Thyroid gland (tissue), 4 donors: Measurements from ENCODE around the gene TMEM116. TPM values are rescaled to one million over a fixed set of nuclear protein-coding genes. Genes with fewer than 3 reads are reported as not detected.
"Not testable (repeated sequence)": the region's sequence is repeated elsewhere in the genome, so short reads cannot be mapped to it uniquely, and the experiment has no call there.

ENCODE experiments used
- DNase-seq, 2 donors: peaks; one replicate each; pipeline ENCODE4 v3.0.0-alpha.2; 2019
- H3K27ac ChIP-seq, 3 donors: fragments of 200-600 bp; sonication (generic); 1 replicate in 2 of 3; 2 replicates in 1 of 3; pipeline ENCODE4 v1.5.1; 2016 to 2019; ENCODE audit warnings: mild to moderate bottlenecking in 1 of 3, moderate library complexity in 1 of 3
- H3K27me3 ChIP-seq: fragments of 200-600 bp; sonication (generic); one replicate; pipeline ENCODE4 v1.5.1; 2019
- H3K36me3 ChIP-seq, 2 donors: fragments of 200-600 bp; sonication (generic); one replicate each; pipeline ENCODE4 v1.5.1; 2016 to 2019
- H3K4me1 ChIP-seq, 2 donors: fragments of 200-600 bp; sonication (generic); one replicate each; pipeline ENCODE4 v1.5.1; 2017 to 2019
- H3K4me3 ChIP-seq, 3 donors: fragments of 200-600 bp; sonication (generic); replicated peaks in 1 of 3; 1 replicate in 2 of 3; 2 replicates in 1 of 3; pipeline ENCODE4 v1.5.1; 2016; ENCODE audit warnings: mild to moderate bottlenecking in 1 of 3
- H3K9me3 ChIP-seq: fragments of 200-600 bp; sonication (generic); one replicate; pipeline ENCODE4 v1.5.1; 2017
- CTCF ChIP-seq, 6 experiments: fragments of 200-600 bp in 3 of 6; fragments of 450-650 bp in 3 of 6; sonication (generic) in 3 of 6; IDR thresholded peaks; one replicate each; pipeline ENCODE4 v1.5.1; 2016 to 2019; ENCODE audit warnings: antibody characterized with exemption in 6 of 6, mild to moderate bottlenecking in 2 of 6, inconsistent platforms in 1 of 6, moderate library complexity in 1 of 6
- POLR2A ChIP-seq, 2 donors: fragments of 450-650 bp; IDR thresholded peaks; one replicate each; pipeline ENCODE4 v1.6.1; 2017; ENCODE audit warnings: antibody characterized with exemption in 2 of 2, mild to moderate bottlenecking in 2 of 2, moderate library complexity in 1 of 2
- WGBS, 2 donors: methylation state at CpG; one replicate each; pipeline ENCODE4 v1.1.5; 2017; 5-methylcytosine and 5-hydroxymethylcytosine counted together
- intact Hi-C: fragments of 100-400 bp; cut with DNase I; formaldehyde crosslinking; loops from one replicate; pipeline ENCODE4 v1.15.1; 2023
- total RNA-seq, 4 donors: library from RNA; depleted of rRNA; stranded (reverse); fragments of >200 nt; gene quantifications; one replicate each; pipeline ENCODE4 v1.2.3, GENCODE V29; 2016

Gene TMEM116
- 10 to 100 TPM; 20.0 to 33.0 (median 26.6) TPM for total RNA-seq

GRCh38 chr12:112012775-112013600, at the start of gene TMEM116, which contains the start of gene ERP29:
TMEM116 (minus strand) TSS chr12:112013165; CDS start chr12:112005270, 7,895 bp downstream.
ERP29 (plus strand) TSS chr12:112013426; CDS start chr12:112013466, 40 bp downstream.
- 0 to 1% methylated on average over 2 to 20 of the region's 67 CpGs for WGBS, 2 donors
- intact Hi-C loops = loop anchor here (10.0 kb wide), 1 partner anchor 168 kb away; the partner anchor contains the start of gene MAPKAPK5
- DNase-seq = peak; percentile 100
- Histone ChIP-seq H3K4me3 (peak within 1 kb of the TSS; percentile 77 to 93 (median 90)), H3K36me3 (no peaks in the 10 kb centered on the region), H3K27ac (peak within 1 kb of the TSS; percentile 92 to 98 (median 95)), H3K27me3 (no peaks in the 10 kb centered on the region), H3K4me1 (peaks cover 22 to 42% of the 10 kb centered on the region in 2 donors), H3K9me3 (no peaks in the 10 kb centered on the region)
- TF ChIP-seq POLR2A (IDR thresholded peaks at IDR 0.05) (peak; percentile 85 to 95), CTCF (IDR thresholded peaks at IDR 0.05) (peak; percentile 16 to 79 (median 62))

- WGBS, 2 donors = 97 to 99% methylated on average over 2 of the region's 2 CpGs
- no peaks in the 10 kb centered on the region for H3K27me3 ChIP-seq
- H3K4me1 ChIP-seq = peaks cover 0 to 7% of the 10 kb centered on the region in 2 donors
- no peaks in the 10 kb centered on the region for H3K9me3 ChIP-seq
- no peak overlapping the region for H3K4me3 ChIP-seq
- no peak for TF ChIP-seq CTCF (IDR thresholded peaks at IDR 0.05)
- no peak for TF ChIP-seq POLR2A (IDR thresholded peaks at IDR 0.05)
- no peak overlapping the region for H3K27ac ChIP-seq
- no peak for DNase-seq
- H3K36me3 ChIP-seq = peaks cover 13 to 15% of the 10 kb centered on the region in 2 donors
- intact Hi-C loops = no loop called here
Observed at GRCh38 chr12:112061137-112061536, 48.2 kb upstream of the TMEM116 start.

GRCh38 chr12:112049351-112049750, 36.4 kb upstream of the TMEM116 start:
- no peak for DNase-seq
- no peaks in the 10 kb centered on the region for H3K9me3 ChIP-seq
- WGBS, 2 donors = 91 to 96% methylated on average over 13 of the region's 13 CpGs
- no peaks in the 10 kb centered on the region for H3K27me3 ChIP-seq
- peaks cover 0 to 8% of the 10 kb centered on the region in 2 donors for H3K4me1 ChIP-seq
- no peak overlapping the region for H3K4me3 ChIP-seq
- TF ChIP-seq CTCF (IDR thresholded peaks at IDR 0.05) (no peak), POLR2A (IDR thresholded peaks at IDR 0.05) (no peak)
- H3K27ac ChIP-seq = no peak overlapping the region
- H3K36me3 ChIP-seq = peaks cover 31 to 39% of the 10 kb centered on the region in 2 donors
- intact Hi-C loops = no loop called here

- WGBS, 2 donors = 68 to 69% methylated on average over 4 of the region's 4 CpGs
- Histone ChIP-seq H3K9me3 (no peaks in the 10 kb centered on the region), H3K4me1 (peaks cover 0 to 8% of the 10 kb centered on the region in 2 donors), H3K27ac (peak overlapping the region; percentile 53 to 61 (median 60)), H3K36me3 (peaks cover 45 to 46% of the 10 kb centered on the region in 2 donors), H3K4me3 (no peak overlapping the region), H3K27me3 (no peaks in the 10 kb centered on the region)
- intact Hi-C loops = no loop called here
- peak; percentile 22 to 23 for DNase-seq
- TF ChIP-seq POLR2A (IDR thresholded peaks at IDR 0.05) = peak in 1 of 2 donors; percentile 44
- TF ChIP-seq CTCF (IDR thresholded peaks at IDR 0.05) = no peak
Observed at GRCh38 chr12:112046003-112046402, 33.0 kb upstream of the TMEM116 start.

GRCh38 chr12:112036614-112037013, 23.6 kb upstream of the TMEM116 start:
- H3K36me3 ChIP-seq = peaks cover 45 to 56% of the 10 kb centered on the region in 2 donors
- H3K4me1 ChIP-seq, H3K27ac ChIP-seq, H3K27me3 ChIP-seq, H3K9me3 ChIP-seq, intact Hi-C loops, DNase-seq, H3K4me3 ChIP-seq: not testable (repeated sequence)
- WGBS, 2 donors = 94 to 99% methylated on average over 12 of the region's 12 CpGs
